Kidney (tissue), 14 donors: ENCODE results near the gene TMEM94. TPM values are rescaled to one million over a fixed set of nuclear protein-coding genes. Genes with fewer than 3 reads are reported as not detected.
A peak's percentile ranks its signal among the peaks of the same experiment; 100 is the strongest.

Source experiments
- DNase-seq, 5 donors: peaks; one replicate each; pipeline ENCODE4 v3.0.0-alpha.2; 2013 to 2020
- FAIRE-seq: peaks from 2 replicates; lab custom pipeline; 2012; peaks lifted over from hg19 to GRCh38; lab: Jason Lieb, UNC
- H3K27ac ChIP-seq, 2 donors: one replicate each; pipeline ENCODE4 v1.7.0; 2013; ENCODE audit warnings: low read depth in 2 of 2, low read length in 2 of 2, inconsistent platforms in 1 of 2
- H3K27me3 ChIP-seq: one replicate; pipeline ENCODE4 v1.7.1; 2013; ENCODE audit warnings: low read length, inconsistent platforms; ENCODE audit not compliant: control insufficient read depth, insufficient read depth
- H3K36me3 ChIP-seq, 3 donors: one replicate each; pipeline versions ENCODE4 v1.7.0 to v1.7.1; 2013; ENCODE audit warnings: low read length in 3 of 3, control low read depth in 1 of 3, inconsistent platforms in 1 of 3; ENCODE audit not compliant: insufficient read depth in 3 of 3, control insufficient read depth in 2 of 3
- H3K4me1 ChIP-seq, 3 donors: one replicate each; pipeline versions ENCODE4 v1.7.0 to v1.7.1; 2013; ENCODE audit warnings: low read length in 3 of 3, inconsistent platforms in 1 of 3, low read depth in 1 of 3; ENCODE audit not compliant: control insufficient read depth in 2 of 3, insufficient read depth in 2 of 3
- H3K4me3 ChIP-seq, 3 donors: one replicate each; pipeline versions ENCODE4 v1.7.0 to v1.8.1; 2013; ENCODE audit warnings: low read length in 3 of 3, control low read depth in 1 of 3, inconsistent platforms in 1 of 3
- H3K9ac ChIP-seq, 3 donors: one replicate each; pipeline versions ENCODE4 v1.7.0 to v1.7.1; 2013; ENCODE audit warnings: low read length in 3 of 3, control low read depth in 1 of 3, inconsistent platforms in 1 of 3
- H3K9me3 ChIP-seq, 3 donors: one replicate each; pipeline versions ENCODE4 v1.7.0 to v1.7.1; 2013; ENCODE audit warnings: low read length in 3 of 3, control low read depth in 1 of 3, inconsistent platforms in 1 of 3; ENCODE audit not compliant: control insufficient read depth in 2 of 3, insufficient read depth in 1 of 3
- intact Hi-C: fragments of 100-400 bp; cut with DNase I; formaldehyde crosslinking; loops from one replicate; pipeline ENCODE4 v1.11.1; 2022
- polyA plus RNA-seq: library from polyadenylated mRNA; stranded (reverse); fragments of 350-450 nt; fragmentation: Illumina TruSeq; extraction: RNeasy Lipid Tissue Mini Kit (QIAGEN cat#74804); gene quantifications from one replicate; pipeline ENCODE4 v1.2.3, GENCODE V29; 2014; ENCODE audit warnings: low read depth, low replicate concordance; ENCODE audit not compliant: insufficient read depth
- total RNA-seq: library from RNA; stranded (reverse); fragmentation: NEBNext Ultra II Directional; extraction: Animal tissue kit (Norgen Biotek cat#: 25700); gene quantifications from one replicate; pipeline ENCODE4 v1.2.1, GENCODE V29; 2021
- TF ChIP-seq, protein P1 (sequence below): IDR thresholded peaks from 3 replicates; pipeline ENCODE4 v1.5.1; 2012; ENCODE audit warnings: mild to moderate bottlenecking, moderate library complexity, borderline replicate concordance; ENCODE audit not compliant: insufficient read depth; ENCODE audit errors: extremely low read depth
- donor health status: control.
- donor health status: control.
- donor health status: control.
- donor health status: control.
- donor health status: control.
- donor health status: DM: yes; HTN: yes; CAD: no.
- donor health status: Normal renal cell carcinoma (clear cell type).

The TMEM94 gene
- total and polyA plus RNA-seq, 2 donors from 2014 or later: 49.6 to 82.6 TPM

DNA sequence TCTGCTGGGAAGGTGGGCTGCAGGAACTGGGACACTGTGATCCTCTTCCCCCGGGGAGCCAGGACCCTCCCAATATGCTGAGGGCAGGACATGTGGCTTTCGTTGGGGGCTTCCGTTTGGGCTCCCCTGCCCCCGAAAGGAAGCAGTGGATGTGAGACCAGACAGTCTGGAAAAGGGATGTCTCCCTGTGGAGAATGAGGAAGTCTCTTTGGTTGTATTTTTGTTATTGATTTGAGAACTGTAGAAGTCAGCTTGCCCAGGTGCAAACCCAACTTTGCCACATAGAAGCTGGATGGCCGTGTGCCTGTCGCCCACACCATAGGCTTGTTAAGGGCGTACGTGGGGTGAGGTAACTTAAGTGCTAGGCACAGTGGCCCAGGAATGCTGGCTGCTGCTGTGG is 87.8 kb downstream of the TMEM94 start:
- Histone ChIP-seq H3K27me3 (no peaks in the 10 kb centered on the region), H3K36me3 (peaks cover 0 to 8% (median 0%) of the 10 kb centered on the region in 3 donors), H3K4me1 (peaks cover 3 to 60% (median 60%) of the 10 kb centered on the region in 3 donors), H3K9me3 (no peaks in the 10 kb centered on the region), H3K9ac (peak overlapping the region in 1 of 3 donors; percentile 82), H3K27ac (peak overlapping the region; percentile 86 to 97), H3K4me3 (peak overlapping the region in 1 of 3 donors; percentile 59)
- FAIRE-seq: no peak
- TF ChIP-seq, protein P1, sequence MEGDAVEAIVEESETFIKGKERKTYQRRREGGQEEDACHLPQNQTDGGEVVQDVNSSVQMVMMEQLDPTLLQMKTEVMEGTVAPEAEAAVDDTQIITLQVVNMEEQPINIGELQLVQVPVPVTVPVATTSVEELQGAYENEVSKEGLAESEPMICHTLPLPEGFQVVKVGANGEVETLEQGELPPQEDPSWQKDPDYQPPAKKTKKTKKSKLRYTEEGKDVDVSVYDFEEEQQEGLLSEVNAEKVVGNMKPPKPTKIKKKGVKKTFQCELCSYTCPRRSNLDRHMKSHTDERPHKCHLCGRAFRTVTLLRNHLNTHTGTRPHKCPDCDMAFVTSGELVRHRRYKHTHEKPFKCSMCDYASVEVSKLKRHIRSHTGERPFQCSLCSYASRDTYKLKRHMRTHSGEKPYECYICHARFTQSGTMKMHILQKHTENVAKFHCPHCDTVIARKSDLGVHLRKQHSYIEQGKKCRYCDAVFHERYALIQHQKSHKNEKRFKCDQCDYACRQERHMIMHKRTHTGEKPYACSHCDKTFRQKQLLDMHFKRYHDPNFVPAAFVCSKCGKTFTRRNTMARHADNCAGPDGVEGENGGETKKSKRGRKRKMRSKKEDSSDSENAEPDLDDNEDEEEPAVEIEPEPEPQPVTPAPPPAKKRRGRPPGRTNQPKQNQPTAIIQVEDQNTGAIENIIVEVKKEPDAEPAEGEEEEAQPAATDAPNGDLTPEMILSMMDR: no peak
- intact Hi-C loops: no loop called here
- peak in 1 of 5 donors; percentile 26 for DNase-seq

DNA sequence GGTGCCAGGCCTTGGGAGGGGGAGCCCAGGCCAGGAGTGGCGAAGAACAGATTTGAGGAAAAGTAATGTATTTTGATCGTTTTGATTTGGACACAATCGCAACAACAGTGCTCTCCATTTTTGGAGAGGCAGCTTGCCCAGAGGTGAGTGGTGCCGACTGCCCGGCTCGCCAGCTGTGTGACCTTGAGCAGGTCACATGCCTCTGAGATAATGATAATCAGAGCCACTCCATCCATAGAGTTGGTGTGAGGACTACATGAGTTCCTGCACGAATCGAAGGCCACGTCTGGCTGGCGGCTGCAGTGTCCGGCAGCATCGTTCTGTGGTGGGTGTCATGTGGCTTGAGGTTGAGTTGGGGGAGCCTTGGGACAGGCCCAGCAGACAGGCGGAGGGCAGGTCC is 89.7 kb downstream of the TMEM94 start:
- peaks cover 3 to 52% (median 47%) of the 10 kb centered on the region in 3 donors for H3K4me1 ChIP-seq
- FAIRE-seq: no peak
- TF ChIP-seq, protein P1: no peak
- no peaks in the 10 kb centered on the region for H3K27me3 ChIP-seq
- no peaks in the 10 kb centered on the region for H3K9me3 ChIP-seq
- peak overlapping the region in 1 of 3 donors; percentile 51 for H3K9ac ChIP-seq
- H3K4me3 ChIP-seq: no peak overlapping the region
- no peak for DNase-seq
- H3K36me3 ChIP-seq: peaks cover 0 to 4% (median 0%) of the 10 kb centered on the region in 3 donors
- intact Hi-C loops: no loop called here
- peak overlapping the region; percentile 2 to 4 for H3K27ac ChIP-seq

DNA sequence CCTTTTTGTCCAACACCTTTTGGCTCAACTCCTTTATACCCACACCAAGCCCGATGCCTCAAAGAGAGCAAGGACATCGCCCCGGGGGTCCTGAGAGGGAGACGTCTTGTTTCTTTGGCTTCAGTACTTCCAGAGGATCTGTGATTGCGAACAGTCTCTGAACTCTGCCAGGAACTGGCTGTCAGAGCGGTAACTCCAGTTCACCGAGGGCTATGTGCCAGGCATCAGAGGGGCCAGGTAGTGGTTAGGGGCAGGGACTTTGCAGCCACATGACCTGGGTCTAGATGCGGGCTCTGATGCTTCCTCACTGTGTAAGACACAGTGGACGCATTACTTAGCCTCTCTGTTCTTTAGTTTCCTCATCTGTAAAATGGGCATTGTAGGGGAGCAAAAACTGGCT is 90.7 kb downstream of the TMEM94 start:
- FAIRE-seq (no peak), DNase-seq (no peak)
- H3K27me3 ChIP-seq: no peaks in the 10 kb centered on the region
- H3K27ac ChIP-seq: no peak overlapping the region
- peaks cover 0 to 4% (median 0%) of the 10 kb centered on the region in 3 donors for H3K36me3 ChIP-seq
- H3K9me3 ChIP-seq: no peaks in the 10 kb centered on the region
- no peak overlapping the region for H3K9ac ChIP-seq
- TF ChIP-seq, protein P1: no peak
- intact Hi-C loops: no loop called here
- H3K4me1 ChIP-seq: peaks cover 3 to 47% (median 40%) of the 10 kb centered on the region in 3 donors
- no peak overlapping the region for H3K4me3 ChIP-seq

DNA sequence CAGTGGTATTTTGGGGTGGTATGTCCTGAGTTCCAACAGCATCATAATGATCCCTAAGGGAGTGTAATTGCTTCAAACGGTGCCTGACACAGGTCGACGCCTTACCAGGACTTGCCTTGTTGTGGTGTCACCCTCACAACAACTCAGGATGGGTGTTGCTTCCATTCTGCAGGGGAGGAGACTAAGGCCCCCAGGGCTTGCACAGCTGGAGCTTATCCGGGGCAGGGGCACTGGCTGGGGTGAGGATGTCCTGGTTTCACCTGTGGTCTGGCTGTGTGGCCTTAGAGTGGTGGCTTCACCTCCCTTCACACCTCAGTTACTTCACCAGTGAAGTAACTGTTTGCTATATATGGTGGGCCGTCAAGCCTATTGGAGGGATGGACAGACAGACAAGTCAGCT is 92.4 kb downstream of the TMEM94 start:
- TF ChIP-seq, protein P1: no peak
- Histone ChIP-seq H3K27ac (peak overlapping the region; percentile 90 to 97), H3K4me3 (no peak overlapping the region), H3K27me3 (no peaks in the 10 kb centered on the region), H3K36me3 (peaks cover 0 to 4% (median 0%) of the 10 kb centered on the region in 3 donors), H3K9ac (peak overlapping the region in 1 of 3 donors; percentile 15), H3K4me1 (peaks cover 3 to 37% (median 26%) of the 10 kb centered on the region in 3 donors), H3K9me3 (no peaks in the 10 kb centered on the region)
- intact Hi-C loops: no loop called here
- no peak for DNase-seq
- no peak for FAIRE-seq
